Measurements from ENCODE around the gene POMT2.

Gene POMT2

DNA sequence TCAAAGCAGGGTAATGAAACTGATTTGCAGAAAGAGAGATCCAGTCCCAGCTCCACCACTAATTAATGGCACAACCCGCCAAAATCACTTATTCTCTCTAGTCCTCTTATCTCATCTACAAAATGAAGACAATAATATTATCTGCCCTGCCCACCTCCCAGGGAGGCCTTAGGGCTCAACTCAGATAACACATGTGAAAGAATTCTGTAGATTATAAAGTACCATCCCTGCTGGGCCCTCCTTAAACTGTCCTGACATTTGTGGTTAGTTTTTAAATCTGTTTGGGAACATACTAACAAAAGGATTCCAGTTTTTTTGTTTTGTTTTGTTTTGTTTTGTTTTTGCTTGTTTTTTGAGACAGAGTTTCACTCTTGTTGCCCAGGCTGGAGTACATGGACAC, 7.3 kb downstream of the POMT2 start:
- Histone ChIP-seq H3F3A (ENCODE audit: insufficient read depth, low read length) (no peaks in the 10 kb centered on the region), H3K79me2 (ENCODE audit: insufficient read depth, low read length) (no peaks in the 10 kb centered on the region), H3K9ac (ENCODE audit: low read length) (no peak overlapping the region), H2AFZ (ENCODE audit: low read length) (no peak overlapping the region), H3K27ac (ENCODE audit: low read depth, low read length, poor library complexity, severe bottlenecking) (no peak overlapping the region), H3K9me3 (ENCODE audit: low read length) (no peaks in the 10 kb centered on the region), H4K20me1 (ENCODE audit: insufficient read depth, low read length) (no peaks in the 10 kb centered on the region), H3K4me1 (ENCODE audit: insufficient read depth, low read length, severe bottlenecking) (peaks cover 7% of the 10 kb centered on the region), H3K4me2 (ENCODE audit: low read length) (no peak overlapping the region), H3K9me2 (ENCODE audit: low read depth, low read length) (no peaks in the 10 kb centered on the region), H3K4me3 (ENCODE audit: low read depth, low read length, poor library complexity, severe bottlenecking) (no peak overlapping the region), H3K36me3 (ENCODE audit: insufficient read depth, low read length) (no peaks in the 10 kb centered on the region), H3K27me3 (ENCODE audit: insufficient read depth, low read length) (no peaks in the 10 kb centered on the region)
- no peak for TF ChIP-seq CTCF (IDR thresholded peaks at IDR 0.05; ENCODE audit: low read length)
- no peak for TF ChIP-seq EZH2 (IDR thresholded peaks at IDR 0.05; ENCODE audit: borderline replicate concordance, low read length)

DNA sequence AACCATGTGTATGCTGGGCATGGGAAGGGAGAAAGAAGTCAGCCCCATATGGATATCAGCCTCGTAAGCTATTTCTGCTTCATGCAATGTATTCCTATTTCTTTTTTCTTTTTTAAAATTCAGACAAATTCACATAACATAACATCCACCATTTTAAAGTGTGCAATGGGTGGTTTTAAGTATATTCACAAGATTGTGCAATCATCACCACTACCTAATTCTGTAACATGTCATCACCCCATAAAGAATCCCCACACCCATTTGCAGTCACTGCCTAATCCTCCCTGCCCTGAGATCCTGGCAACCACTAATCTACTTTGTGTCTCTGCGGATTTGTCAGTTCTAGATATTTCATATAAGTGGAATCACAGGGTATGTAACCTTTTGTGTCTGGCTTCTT, 9.5 kb downstream of the POMT2 start:
- Histone ChIP-seq H3K27me3 (ENCODE audit: insufficient read depth, low read length) (no peaks in the 10 kb centered on the region), H3K4me2 (ENCODE audit: low read length) (no peak overlapping the region), H3K4me3 (ENCODE audit: low read depth, low read length, poor library complexity, severe bottlenecking) (no peak overlapping the region), H2AFZ (ENCODE audit: low read length) (no peak overlapping the region), H4K20me1 (ENCODE audit: insufficient read depth, low read length) (no peaks in the 10 kb centered on the region), H3K4me1 (ENCODE audit: insufficient read depth, low read length, severe bottlenecking) (peaks cover 7% of the 10 kb centered on the region), H3K9ac (ENCODE audit: low read length) (no peak overlapping the region), H3K27ac (ENCODE audit: low read depth, low read length, poor library complexity, severe bottlenecking) (no peak overlapping the region), H3K9me3 (ENCODE audit: low read length) (no peaks in the 10 kb centered on the region), H3K79me2 (ENCODE audit: insufficient read depth, low read length) (no peaks in the 10 kb centered on the region), H3K9me2 (ENCODE audit: low read depth, low read length) (no peaks in the 10 kb centered on the region), H3F3A (ENCODE audit: insufficient read depth, low read length) (no peaks in the 10 kb centered on the region), H3K36me3 (ENCODE audit: insufficient read depth, low read length) (no peaks in the 10 kb centered on the region)
- TF ChIP-seq EZH2 (IDR thresholded peaks at IDR 0.05; ENCODE audit: borderline replicate concordance, low read length) (no peak), CTCF (IDR thresholded peaks at IDR 0.05; ENCODE audit: low read length) (no peak)

DNA sequence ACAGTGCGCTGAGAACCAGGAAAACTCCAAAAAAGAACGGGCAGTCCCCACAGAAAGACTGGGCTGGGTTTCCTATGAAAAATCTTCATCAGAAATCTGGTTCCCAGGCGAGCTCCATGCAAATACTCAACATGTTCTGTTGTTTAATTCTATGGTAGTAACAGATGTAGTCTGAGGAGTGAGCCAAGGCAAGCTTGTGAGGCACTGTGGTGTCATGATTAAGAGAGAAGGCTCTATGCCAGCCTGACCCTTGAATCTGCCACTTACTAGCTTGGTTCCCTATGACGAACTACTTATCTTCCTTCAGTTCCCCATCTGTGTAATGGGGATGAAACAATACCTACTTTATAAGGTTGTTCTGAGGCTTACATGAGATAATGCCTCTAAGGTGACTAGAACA, 10.7 kb downstream of the POMT2 start:
- Histone ChIP-seq H3K4me2 (ENCODE audit: low read length) (no peak overlapping the region), H4K20me1 (ENCODE audit: insufficient read depth, low read length) (no peaks in the 10 kb centered on the region), H3K4me1 (ENCODE audit: insufficient read depth, low read length, severe bottlenecking) (peaks cover 7% of the 10 kb centered on the region), H3K27ac (ENCODE audit: low read depth, low read length, poor library complexity, severe bottlenecking) (no peak overlapping the region), H2AFZ (ENCODE audit: low read length) (no peak overlapping the region), H3K27me3 (ENCODE audit: insufficient read depth, low read length) (no peaks in the 10 kb centered on the region), H3K4me3 (ENCODE audit: low read depth, low read length, poor library complexity, severe bottlenecking) (no peak overlapping the region), H3K79me2 (ENCODE audit: insufficient read depth, low read length) (no peaks in the 10 kb centered on the region), H3K36me3 (ENCODE audit: insufficient read depth, low read length) (no peaks in the 10 kb centered on the region), H3K9ac (ENCODE audit: low read length) (no peak overlapping the region), H3F3A (ENCODE audit: insufficient read depth, low read length) (no peaks in the 10 kb centered on the region), H3K9me2 (ENCODE audit: low read depth, low read length) (no peaks in the 10 kb centered on the region), H3K9me3 (ENCODE audit: low read length) (no peaks in the 10 kb centered on the region)
- TF ChIP-seq EZH2 (IDR thresholded peaks at IDR 0.05; ENCODE audit: borderline replicate concordance, low read length) (no peak), CTCF (IDR thresholded peaks at IDR 0.05; ENCODE audit: low read length) (no peak)
